K562 (cell line): ENCODE data around the gene GULP1. TPM values are rescaled to one million over a fixed set of nuclear protein-coding genes. Genes with fewer than 3 reads are reported as not detected.

Experiments used
- ATAC-seq: fragments of 200-7000 bp; cut with Tn5 transposase; 3 replicates; pipeline ENCODE4 v1.9.1; 2020; ENCODE audit warnings: moderate library complexity
- BruUV-seq: library from RNA; stranded (reverse); fragments of 400-500 nt; replicated peaks from 2 replicates; lab custom pipeline; 2021; lab: Mats Ljungman, UMichigan
- CTCF ChIA-PET: fragments of 300-600 bp; formaldehyde crosslinking; extraction: SDS; loops from one replicate; lab custom pipeline; 2021; ENCODE audit warnings: low intra/inter-chr PET ratio; lab: Yijun Ruan, JAX
- POLR2A ChIA-PET: fragments of 300-600, 350-650 bp; sonication (Branson Sonifier 250); formaldehyde crosslinking; extraction: SDS; loops from one replicate; lab custom pipeline; 2021; ENCODE audit warnings: antibody characterized with exemption, inconsistent platforms; lab: Yijun Ruan, JAX
- DNase-seq, 4 experiments: peaks; one replicate each; pipeline versions ENCODE4 v3.0.0 to v3.0.0-alpha.2; 2011 to 2018; ENCODE audit warnings: low spot score in 3 of 4, mixed read lengths in 3 of 4; ENCODE audit errors: extremely low read depth in 1 of 4
- FAIRE-seq: peaks from 2 replicates; lab custom pipeline; 2011; peaks lifted over from hg19 to GRCh38; lab: Jason Lieb, UNC
- H2AFZ ChIP-seq: 2 replicates; pipeline ENCODE4 v1.6.0; 2011; ENCODE audit warnings: low read depth, low read length, control low read depth, inconsistent platforms
- H3K27ac ChIP-seq: fragments of 200-600 bp; 3 replicates; pipeline ENCODE4 v1.8.0; 2011; ENCODE audit warnings: low read depth, mild to moderate bottlenecking, control low read depth, inconsistent platforms, low read length, moderate library complexity, mixed read lengths; ENCODE audit errors: extremely low read depth
- H3K27me3 ChIP-seq, 2 experiments: fragments of 300-600 bp in 1 of 2; 2 replicates in 1 of 2; 3 replicates in 1 of 2; pipeline versions ENCODE4 v1.6.0 to v1.8.0; 2011; ENCODE audit warnings: inconsistent platforms in 2 of 2, low read length in 2 of 2, mild to moderate bottlenecking in 1 of 2, mixed read lengths in 1 of 2, moderate library complexity in 1 of 2; ENCODE audit not compliant: control insufficient read depth in 2 of 2, insufficient read depth in 2 of 2
- H3K36me3 ChIP-seq: fragments of 300-600 bp; 3 replicates; pipeline ENCODE4 v1.8.0; 2011; ENCODE audit warnings: mild to moderate bottlenecking, low read length, inconsistent platforms; ENCODE audit not compliant: control insufficient read depth, insufficient read depth
- H3K4me1 ChIP-seq, 2 experiments: fragments of 200-600 bp in 1 of 2; replicated peaks in 1 of 2; 2 replicates in 1 of 2; 3 replicates in 1 of 2; pipeline versions ENCODE4 v1.5.1 to v1.8.0; 2011; ENCODE audit warnings: inconsistent platforms in 2 of 2, low read length in 2 of 2, mild to moderate bottlenecking in 1 of 2, mixed read lengths in 1 of 2, moderate library complexity in 1 of 2; ENCODE audit not compliant: control insufficient read depth in 2 of 2, insufficient read depth in 2 of 2
- H3K4me2 ChIP-seq: 2 replicates; pipeline ENCODE4 v1.6.1; 2011; ENCODE audit warnings: low read length, control low read depth, inconsistent platforms, mixed read lengths; ENCODE audit not compliant: insufficient read depth
- H3K4me3 ChIP-seq: fragments of 200-600 bp; sonication (generic), shearing (Covaris generic); 2 replicates; pipeline ENCODE4 v1.5.1; 2016; ENCODE audit warnings: control low read depth, inconsistent platforms
- H3K79me2 ChIP-seq: fragments of 200-600 bp; 3 replicates; pipeline ENCODE4 v1.8.0; 2011; ENCODE audit warnings: low read length, inconsistent platforms; ENCODE audit not compliant: control insufficient read depth, insufficient read depth
- H3K9ac ChIP-seq, 2 experiments: 2 replicates each; pipeline versions ENCODE4 v1.6.0 to v1.6.1; 2011; ENCODE audit warnings: low read depth in 2 of 2, low read length in 2 of 2, control low read depth in 1 of 2, inconsistent platforms in 1 of 2, mild to moderate bottlenecking in 1 of 2, mixed read lengths in 1 of 2; ENCODE audit not compliant: insufficient read depth in 1 of 2
- H3K9me1 ChIP-seq: one replicate; pipeline ENCODE4 v1.6.0; 2011; ENCODE audit warnings: inconsistent platforms, mild to moderate bottlenecking, low read length, moderate library complexity; ENCODE audit not compliant: control insufficient read depth, insufficient read depth
- H3K9me3 ChIP-seq: replicated peaks from 2 replicates; pipeline ENCODE4 v1.5.1; 2011; ENCODE audit warnings: low read depth, low read length, inconsistent platforms; ENCODE audit not compliant: control insufficient read depth, insufficient read depth
- H4K20me1 ChIP-seq: replicated peaks from 2 replicates; pipeline ENCODE4 v1.6.1; 2011; ENCODE audit warnings: low read length, inconsistent platforms, mixed read lengths; ENCODE audit not compliant: control insufficient read depth, insufficient read depth
- COPS2 ChIP-seq: fragments of 450-650 bp; conservative IDR thresholded peaks from 2 replicates; pipeline ENCODE4 v1.6.1; 2016; ENCODE audit warnings: mild to moderate bottlenecking, moderate library complexity
- DPF2 ChIP-seq: fragments of 450-650 bp; IDR thresholded peaks from 2 replicates; pipeline ENCODE4 v1.6.1; 2016
- HDAC2 ChIP-seq: fragments of 450-650 bp; IDR thresholded peaks from 2 replicates; pipeline ENCODE4 v1.6.1; 2016; ENCODE audit warnings: mild to moderate bottlenecking
- LARP7 ChIP-seq: fragments of 450-650 bp; IDR thresholded peaks from 2 replicates; pipeline ENCODE4 v1.6.1; 2016
- MEF2D ChIP-seq: conservative IDR thresholded peaks from 2 replicates; pipeline ENCODE4 v1.6.1; 2016; ENCODE audit warnings: low read depth, missing genetic modification characterization, missing compliant biosample characterization
- NR4A1 ChIP-seq, 2 experiments: fragments of 250-450 bp in 1 of 2; fragments of 450-650 bp in 1 of 2; sonication (Bioruptor Pico) in 1 of 2; IDR thresholded peaks; 2 replicates each; pipeline versions ENCODE4 v1.4.0 to v1.6.1; 2016 to 2020; ENCODE audit warnings: mild to moderate bottlenecking in 2 of 2, missing compliant biosample characterization in 1 of 2, missing genetic modification characterization in 1 of 2, moderate library complexity in 1 of 2
- SOX6 ChIP-seq: fragments of 450-650 bp; IDR thresholded peaks from 2 replicates; pipeline ENCODE4 v1.6.1; 2014; ENCODE audit warnings: mild to moderate bottlenecking
- SREBF2 ChIP-seq: sonication (generic); formaldehyde crosslinking; IDR thresholded peaks from 2 replicates; pipeline ENCODE4 v1.4.0; 2020; ENCODE audit warnings: mild to moderate bottlenecking, missing genetic modification reagents
- ZNF347 ChIP-seq: fragments of 450-650 bp; formaldehyde crosslinking; IDR thresholded peaks from 2 replicates; pipeline ENCODE4 v1.4.0; 2020; ENCODE audit warnings: low read depth, mild to moderate bottlenecking, moderate library complexity
- ZNF644 ChIP-seq: fragments of 200-800 bp; sonication (Bioruptor generic); IDR thresholded peaks from 2 replicates; pipeline ENCODE4 v1.6.1; 2016; ENCODE audit warnings: low read depth, missing genetic modification characterization, missing compliant biosample characterization
- WGBS: fragments of 100-300 bp; shearing (Covaris generic); methylation state at CpG from one replicate; pipeline ENCODE4 v1.1.6; 2016; ENCODE audit warnings: low coverage, mixed read lengths; ENCODE audit not compliant: insufficient coverage; ENCODE audit errors: missing lambda C conversion rate; 5-methylcytosine and 5-hydroxymethylcytosine counted together
- in situ Hi-C: fragments of 300-500 bp; cut with MboI; formaldehyde crosslinking; loops from 4 replicates; pipeline ENCODE4 v1.15.0; 2018; ENCODE audit warnings: inconsistent platforms, mixed read lengths
- intact Hi-C: fragments of 100-400 bp; cut with micrococcal nuclease; formaldehyde crosslinking; loops from 2 replicates; pipeline ENCODE4 v1.14.2; 2022
- polyA plus RNA-seq, 8 experiments: library from polyadenylated mRNA; depleted of rRNA in 4 of 8; stranded (reverse) in 5 of 8; unstranded in 3 of 8; fragments of >200 nt; fragmentation: Nextera tagmentation in 2 of 8; fragmentation: Illumina TruSeq in 1 of 8; extraction: Ambion mirVana in 2 of 8; extraction: Trizol in 1 of 8; gene quantifications; 2 replicates each; pipeline versions ENCODE4 v1.2.1 to v1.2.3, GENCODE V29; 2011 to 2014; ENCODE audit warnings: inconsistent platforms in 1 of 8, missing spikeins in 1 of 8
- total RNA-seq, 7 experiments: library from RNA; depleted of rRNA in 6 of 7; stranded (reverse); fragments of >200 nt in 6 of 7; fragmentation: Illumina TruSeq in 2 of 7; extraction: Trizol in 2 of 7; gene quantifications; 2 replicates each; pipeline versions ENCODE4 v1.2.1 to v1.2.3, GENCODE V29; 2011 to 2021; ENCODE audit warnings: low replicate concordance in 1 of 7
- TF ChIP-seq, protein P1 (sequence below): fragments of 450-650 bp; IDR thresholded peaks from 2 replicates; pipeline ENCODE4 v1.6.1; 2016; ENCODE audit warnings: mild to moderate bottlenecking

GULP1 gene
- total and polyA plus RNA-seq, 9 of the 15 experiments (the other 6 are each of a cell fraction or from before 2014, with no cell fraction given), result 8.5 to 25.3 (median 19.5) TPM

DNA sequence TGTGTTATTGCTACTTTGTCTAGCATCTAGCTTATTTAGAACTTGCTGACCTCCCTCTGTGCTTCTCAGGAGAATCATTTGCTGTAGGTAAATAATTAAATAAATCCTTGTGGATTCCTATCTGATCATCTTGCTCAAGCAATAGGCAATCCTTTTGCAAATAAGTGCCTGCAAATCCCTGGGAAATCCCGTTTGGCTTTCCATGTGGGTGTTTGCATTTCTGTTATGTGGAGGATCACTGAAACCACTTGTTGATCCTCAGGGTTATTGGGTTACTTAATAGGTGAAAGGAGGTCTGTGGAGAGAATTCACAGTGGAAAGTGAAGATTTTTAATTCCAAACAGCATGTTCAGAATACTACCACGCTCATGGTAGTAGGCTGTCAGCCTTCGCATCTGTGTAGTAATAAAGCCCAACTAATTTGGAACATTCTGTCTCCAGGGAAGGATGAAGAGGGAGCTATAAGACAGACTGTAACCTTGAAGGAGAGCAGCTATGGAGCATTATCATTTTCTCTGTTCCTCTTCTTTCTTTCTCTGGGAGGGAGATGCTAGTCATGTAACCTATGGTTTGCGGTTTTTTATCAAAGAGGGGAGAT, 72.5 kb downstream of the GULP1 start:
- intact Hi-C loops, result loop anchor here (10.0 kb wide), 1 partner anchor 159 kb away; no protein-coding TSS in a partner anchor
- TF ChIP-seq ZNF644 (tag), result no peak
- TF ChIP-seq DPF2, result no peak
- TF ChIP-seq SOX6, result no peak
- no peak for TF ChIP-seq NR4A1 (CRISPR knock-in tag; IDR thresholded peaks at IDR 0.05)
- TF ChIP-seq NR4A1 (tag; IDR thresholded peaks at IDR 0.05), result no peak
- TF ChIP-seq HDAC2, result no peak
- TF ChIP-seq LARP7, result no peak
- TF ChIP-seq, protein P1, sequence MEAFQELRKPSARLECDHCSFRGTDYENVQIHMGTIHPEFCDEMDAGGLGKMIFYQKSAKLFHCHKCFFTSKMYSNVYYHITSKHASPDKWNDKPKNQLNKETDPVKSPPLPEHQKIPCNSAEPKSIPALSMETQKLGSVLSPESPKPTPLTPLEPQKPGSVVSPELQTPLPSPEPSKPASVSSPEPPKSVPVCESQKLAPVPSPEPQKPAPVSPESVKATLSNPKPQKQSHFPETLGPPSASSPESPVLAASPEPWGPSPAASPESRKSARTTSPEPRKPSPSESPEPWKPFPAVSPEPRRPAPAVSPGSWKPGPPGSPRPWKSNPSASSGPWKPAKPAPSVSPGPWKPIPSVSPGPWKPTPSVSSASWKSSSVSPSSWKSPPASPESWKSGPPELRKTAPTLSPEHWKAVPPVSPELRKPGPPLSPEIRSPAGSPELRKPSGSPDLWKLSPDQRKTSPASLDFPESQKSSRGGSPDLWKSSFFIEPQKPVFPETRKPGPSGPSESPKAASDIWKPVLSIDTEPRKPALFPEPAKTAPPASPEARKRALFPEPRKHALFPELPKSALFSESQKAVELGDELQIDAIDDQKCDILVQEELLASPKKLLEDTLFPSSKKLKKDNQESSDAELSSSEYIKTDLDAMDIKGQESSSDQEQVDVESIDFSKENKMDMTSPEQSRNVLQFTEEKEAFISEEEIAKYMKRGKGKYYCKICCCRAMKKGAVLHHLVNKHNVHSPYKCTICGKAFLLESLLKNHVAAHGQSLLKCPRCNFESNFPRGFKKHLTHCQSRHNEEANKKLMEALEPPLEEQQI, result no peak
- no peak for TF ChIP-seq ZNF347 (CRISPR knock-in tag)
- TF ChIP-seq MEF2D (tag), result no peak
- TF ChIP-seq COPS2, result no peak
- TF ChIP-seq SREBF2 (CRISPR knock-in tag), result no peak
- Histone ChIP-seq H3K27me3 (no peaks in the 10 kb centered on the region), H3K4me1 (peaks cover 0 to 3% of the 10 kb centered on the region in 2 experiments; a peak in 3 of 5 replicates), H3K9ac (no peak overlapping the region), H3K4me3 (no peak overlapping the region), H3K4me2 (no peak overlapping the region), H3K9me3 (no peaks in the 10 kb centered on the region), H3K9me1 (no peaks in the 10 kb centered on the region), H3K27ac (no peak overlapping the region), H3K36me3 (no peaks in the 10 kb centered on the region), H3K79me2 (peaks cover 6% of the 10 kb centered on the region), H2AFZ (no peak overlapping the region), H4K20me1 (no peaks in the 10 kb centered on the region)
- ChIA-PET CTCF (no interaction called here), POLR2A (no interaction called here)
- ATAC-seq (no peak), DNase-seq (no peak), FAIRE-seq (no peak)
- WGBS, result 48% methylated on average over 4 of the region's 4 CpGs
- in situ Hi-C loops, result loop anchor here (5.0 kb wide), 1 partner anchor 72 kb away; the partner anchor contains the start of gene GULP1
- BruUV-seq, result no TSS peak
